A375 (cell line): Measurements from ENCODE around the gene GPRC5D. TPM values are rescaled to one million over a fixed set of nuclear protein-coding genes. Genes with fewer than 3 reads are reported as not detected.

ENCODE experiments used
- small RNA-seq: library from RNA; depleted of rRNA; stranded (forward); fragments of <200 nt; gene quantifications from one replicate; pipeline ENCODE3, GENCODE V24; 2014
- total RNA-seq: library from RNA; depleted of rRNA; stranded (reverse); fragments of >200 nt; shearing (Covaris generic); gene quantifications from 2 replicates; pipeline ENCODE4 v1.2.3, GENCODE V29; 2014; rRNA removed

GPRC5D gene
- total RNA-seq = not detected in 2 replicates

GRCh38 chr12:12952036-12952435 lies at the start of gene GPRC5D:
GPRC5D (minus strand) TSS chr12:12952170; CDS start chr12:12950384, 1,786 bp downstream.

GRCh38 chr12:12999959-13000615 lies 48.1 kb upstream of the GPRC5D start, which contains the start of gene HEBP1:
HEBP1 (minus strand) TSS chr12:13000265; CDS start chr12:13000114, 151 bp downstream.

GRCh38 chr12:12891080-12891880 lies 60.7 kb downstream of the GPRC5D start, which contains the start of gene GPRC5A:
GPRC5A (plus strand) TSS chr12:12891562; CDS start chr12:12908250, 16,688 bp downstream.

Small RNAs within 50 kb of the gene (small RNA-seq; reads per million reads assigned to genes)
- gene RF00604 = 14.5 reads per million, percentile 91 among the genes with 10 or more reads in this experiment

Other genes starting within 250 kb of the GPRC5D start
- gene CDKN1B, start 234.8 kb downstream of the GPRC5D start, total RNA-seq = 26.3 and 28.1 TPM in 2 replicates
- 0.94 and 1.1 TPM in 2 replicates for gene APOLD1, start 166.5 kb downstream of the GPRC5D start, total RNA-seq
- gene DDX47, start 138.8 kb downstream of the GPRC5D start, total RNA-seq = 107 and 110 TPM in 2 replicates
- gene GPRC5A, start 60.6 kb downstream of the GPRC5D start, total RNA-seq = 112 and 122 TPM in 2 replicates
- gene HEBP1, start 48.1 kb upstream of the GPRC5D start, total RNA-seq = 2.8 and 3.1 TPM in 2 replicates
- gene FAM234B, start 92.2 kb upstream of the GPRC5D start, total RNA-seq = 4.7 and 4.9 TPM in 2 replicates
- 0.16 TPM in 1 of 2 replicates, not detected in the other for gene GSG1, start 151.5 kb upstream of the GPRC5D start, total RNA-seq
- gene EMP1, start 244.6 kb upstream of the GPRC5D start, total RNA-seq = 88.6 and 97.9 TPM in 2 replicates